Memory B cell (primary cell): ENCODE data around the gene PEX5.
A peak's percentile ranks its signal among the peaks of the same experiment; 100 is the strongest.

Source experiments
- ATAC-seq: fragments of 150-1000 bp; cut with Tn5 transposase; 2 replicates; pipeline ENCODE4 v1.10.0; 2021; ENCODE audit warnings: low read depth, mild to moderate bottlenecking, moderate library complexity
- DNase-seq, 2 donors: peaks; one replicate each; pipeline ENCODE4 v3.0.0; 2022; ENCODE audit warnings: low spot score in 2 of 2
- H3K27ac Mint-ChIP-seq: one replicate; pipeline ENCODE4 v1.8.0; 2022; ENCODE audit warnings: mild to moderate bottlenecking, moderate library complexity, mixed read lengths
- H3K27me3 Mint-ChIP-seq: one replicate; pipeline ENCODE4 v1.8.0; 2022; ENCODE audit warnings: mixed read lengths
- H3K36me3 Mint-ChIP-seq: one replicate; pipeline ENCODE4 v1.8.0; 2022; ENCODE audit warnings: mild to moderate bottlenecking, mixed read lengths
- H3K4me1 Mint-ChIP-seq: one replicate; pipeline ENCODE4 v1.8.0; 2022; ENCODE audit warnings: mixed read lengths
- H3K4me3 Mint-ChIP-seq: one replicate; pipeline ENCODE4 v1.8.0; 2022; ENCODE audit warnings: mild to moderate bottlenecking, moderate library complexity, mixed read lengths
- H3K9me3 Mint-ChIP-seq: one replicate; pipeline ENCODE4 v1.8.0; 2022; ENCODE audit warnings: mixed read lengths

PEX5 gene

GRCh38 chr12:7154042-7154441, 35.4 kb upstream of the PEX5 start:
- Mint-ChIP-seq H3K9me3 (no peaks in the 10 kb centered on the region), H3K27me3 (no peaks in the 10 kb centered on the region), H3K4me3 (no peak overlapping the region), H3K36me3 (peaks cover 17% of the 10 kb centered on the region), H3K27ac (no peak overlapping the region), H3K4me1 (no peaks in the 10 kb centered on the region)
- ATAC-seq (no peak), DNase-seq (no peak)

- Mint-ChIP-seq H3K4me1 (no peaks in the 10 kb centered on the region), H3K27me3 (no peaks in the 10 kb centered on the region), H3K36me3 (peaks cover 11% of the 10 kb centered on the region), H3K27ac (no peak overlapping the region), H3K4me3 (no peak overlapping the region), H3K9me3 (no peaks in the 10 kb centered on the region)
- DNase-seq (no peak), ATAC-seq (no peak)
Measured at GRCh38 chr12:7154901-7155470, 34.5 kb upstream of the PEX5 start.

GRCh38 chr12:7155471-7156034, 33.9 kb upstream of the PEX5 start:
- Mint-ChIP-seq H3K4me3 (no peak overlapping the region), H3K27ac (no peak overlapping the region), H3K4me1 (no peaks in the 10 kb centered on the region), H3K9me3 (no peaks in the 10 kb centered on the region), H3K36me3 (peaks cover 9% of the 10 kb centered on the region), H3K27me3 (no peaks in the 10 kb centered on the region)
- no peak for DNase-seq
- no peak for ATAC-seq

GRCh38 chr12:7156259-7157197, 33.0 kb upstream of the PEX5 start:
- Mint-ChIP-seq H3K4me3 (no peak overlapping the region), H3K27ac (no peak overlapping the region), H3K27me3 (no peaks in the 10 kb centered on the region), H3K4me1 (no peaks in the 10 kb centered on the region), H3K36me3 (peaks cover 7% of the 10 kb centered on the region), H3K9me3 (no peaks in the 10 kb centered on the region)
- ATAC-seq (no peak), DNase-seq (no peak)

GRCh38 chr12:7157391-7157790, 32.1 kb upstream of the PEX5 start:
- Mint-ChIP-seq H3K4me1 (no peaks in the 10 kb centered on the region), H3K9me3 (no peaks in the 10 kb centered on the region), H3K4me3 (no peak overlapping the region), H3K36me3 (peaks cover 7% of the 10 kb centered on the region), H3K27me3 (peaks cover 4% of the 10 kb centered on the region), H3K27ac (no peak overlapping the region)
- ATAC-seq: no peak
- DNase-seq: no peak

GRCh38 chr12:7158781-7159609, 30.5 kb upstream of the PEX5 start:
- Mint-ChIP-seq H3K27me3 (peaks cover 11% of the 10 kb centered on the region), H3K36me3 (peaks cover 7% of the 10 kb centered on the region), H3K4me3 (no peak overlapping the region), H3K27ac (no peak overlapping the region), H3K9me3 (no peaks in the 10 kb centered on the region), H3K4me1 (peaks cover 7% of the 10 kb centered on the region)
- ATAC-seq (no peak), DNase-seq (no peak)

- H3K9me3 Mint-ChIP-seq: no peaks in the 10 kb centered on the region
- peaks cover 5% of the 10 kb centered on the region for H3K36me3 Mint-ChIP-seq
- H3K4me1 Mint-ChIP-seq: peaks cover 7% of the 10 kb centered on the region
- DNase-seq (no peak), ATAC-seq (no peak)
- H3K4me3 Mint-ChIP-seq: no peak overlapping the region
- no peak overlapping the region for H3K27ac Mint-ChIP-seq
- H3K27me3 Mint-ChIP-seq: peaks cover 13% of the 10 kb centered on the region
Measured at GRCh38 chr12:7160183-7160582, 29.3 kb upstream of the PEX5 start.

- no peak overlapping the region for H3K27ac Mint-ChIP-seq
- ATAC-seq (no peak), DNase-seq (no peak)
- peaks cover 17% of the 10 kb centered on the region for H3K27me3 Mint-ChIP-seq
- peaks cover 5% of the 10 kb centered on the region for H3K36me3 Mint-ChIP-seq
- no peaks in the 10 kb centered on the region for H3K9me3 Mint-ChIP-seq
- no peak overlapping the region for H3K4me3 Mint-ChIP-seq
- peaks cover 7% of the 10 kb centered on the region for H3K4me1 Mint-ChIP-seq
Measured at GRCh38 chr12:7161327-7161726, 28.2 kb upstream of the PEX5 start.

GRCh38 chr12:7161811-7162210, 27.7 kb upstream of the PEX5 start:
- DNase-seq: no peak
- peaks cover 5% of the 10 kb centered on the region for H3K36me3 Mint-ChIP-seq

GRCh38 chr12:7162691-7163114, 26.8 kb upstream of the PEX5 start:
- Mint-ChIP-seq H3K36me3 (peaks cover 4% of the 10 kb centered on the region), H3K4me1 (peaks cover 7% of the 10 kb centered on the region), H3K4me3 (no peak overlapping the region), H3K27ac (no peak overlapping the region), H3K27me3 (peaks cover 24% of the 10 kb centered on the region), H3K9me3 (peaks cover 2% of the 10 kb centered on the region)
- DNase-seq (no peak), ATAC-seq (peak; percentile 29)

More at GRCh38 chr12:7161811-7162210, 27.7 kb upstream of the PEX5 start:
- no peaks in the 10 kb centered on the region for H3K9me3 Mint-ChIP-seq
- no peak for ATAC-seq
- H3K27ac Mint-ChIP-seq: no peak overlapping the region
- peaks cover 20% of the 10 kb centered on the region for H3K27me3 Mint-ChIP-seq
- H3K4me1 Mint-ChIP-seq: peaks cover 7% of the 10 kb centered on the region
- no peak overlapping the region for H3K4me3 Mint-ChIP-seq

- ATAC-seq (no peak), DNase-seq (no peak)
- Mint-ChIP-seq H3K27me3 (peaks cover 18% of the 10 kb centered on the region), H3K9me3 (peaks cover 15% of the 10 kb centered on the region), H3K4me3 (no peak overlapping the region), H3K36me3 (peaks cover 9% of the 10 kb centered on the region), H3K27ac (no peak overlapping the region), H3K4me1 (no peaks in the 10 kb centered on the region)
Measured at GRCh38 chr12:7169951-7170350, 19.5 kb upstream of the PEX5 start.

- DNase-seq: no peak
Measured at GRCh38 chr12:7171854-7172253, 17.6 kb upstream of the PEX5 start.

GRCh38 chr12:7175493-7175892, 14.0 kb upstream of the PEX5 start:
- Mint-ChIP-seq H3K36me3 (peaks cover 3% of the 10 kb centered on the region), H3K4me3 (no peak overlapping the region), H3K27me3 (peaks cover 16% of the 10 kb centered on the region), H3K4me1 (no peaks in the 10 kb centered on the region), H3K27ac (no peak overlapping the region), H3K9me3 (peaks cover 7% of the 10 kb centered on the region)
- ATAC-seq (no peak), DNase-seq (no peak)

More at GRCh38 chr12:7171854-7172253, 17.6 kb upstream of the PEX5 start:
- Mint-ChIP-seq H3K9me3 (peaks cover 15% of the 10 kb centered on the region), H3K4me3 (no peak overlapping the region), H3K4me1 (no peaks in the 10 kb centered on the region), H3K36me3 (peaks cover 9% of the 10 kb centered on the region), H3K27me3 (peaks cover 14% of the 10 kb centered on the region), H3K27ac (no peak overlapping the region)
- no peak for ATAC-seq

GRCh38 chr12:7176595-7176994, 12.9 kb upstream of the PEX5 start:
- peaks cover 6% of the 10 kb centered on the region for H3K9me3 Mint-ChIP-seq
- no peak overlapping the region for H3K27ac Mint-ChIP-seq
- peaks cover 1% of the 10 kb centered on the region for H3K36me3 Mint-ChIP-seq
- no peak overlapping the region for H3K4me3 Mint-ChIP-seq
- no peak for DNase-seq
- no peaks in the 10 kb centered on the region for H3K4me1 Mint-ChIP-seq
- no peak for ATAC-seq
- peaks cover 19% of the 10 kb centered on the region for H3K27me3 Mint-ChIP-seq
